Measurements from ENCODE around the gene PTH.

Gene PTH

DNA sequence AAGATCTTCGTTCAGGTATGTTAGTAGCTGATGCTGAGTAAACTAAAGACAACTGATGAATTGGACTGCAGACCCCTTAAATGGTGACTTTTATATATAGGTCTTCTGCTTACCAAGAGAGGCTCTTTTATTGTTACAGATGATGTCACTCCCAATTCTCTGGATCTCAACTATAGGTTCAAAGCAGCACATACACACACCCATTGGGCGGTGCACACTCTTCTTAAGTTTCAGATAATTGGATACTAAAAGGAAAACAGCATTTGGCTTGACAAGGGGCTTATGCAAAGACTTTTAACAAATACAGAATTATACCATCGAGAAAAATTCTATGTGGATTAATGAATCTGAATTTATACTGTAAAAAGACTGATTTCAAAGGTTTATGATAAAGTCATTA is at the start of gene PTH:
TSS of gene PTH (minus strand) at position 69 of the 400 bp plus-strand sequence. CDS start 3,142 bp downstream, outside the sequence.
- DNase-seq = no peak

DNA sequence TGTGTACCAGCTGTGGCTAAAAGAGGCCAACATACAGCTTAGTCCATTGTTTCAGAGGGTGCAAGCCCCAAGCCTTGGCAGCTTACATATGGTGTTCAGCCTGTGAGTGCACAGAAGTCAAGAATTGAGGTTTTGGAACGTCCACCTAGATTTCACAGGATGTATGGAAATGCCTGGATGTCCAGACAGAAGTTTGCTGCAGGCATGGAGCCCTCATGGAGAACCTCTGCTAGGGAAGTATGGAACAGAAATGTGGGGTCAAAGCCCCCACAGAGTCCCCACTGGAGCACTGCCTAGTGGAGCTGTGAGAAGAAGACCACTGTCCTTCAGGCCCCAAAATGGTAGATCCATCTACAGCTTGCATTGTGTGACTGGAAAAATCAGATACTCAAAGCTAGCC is 42.2 kb upstream of the PTH start:
- DNase-seq = no peak

DNA sequence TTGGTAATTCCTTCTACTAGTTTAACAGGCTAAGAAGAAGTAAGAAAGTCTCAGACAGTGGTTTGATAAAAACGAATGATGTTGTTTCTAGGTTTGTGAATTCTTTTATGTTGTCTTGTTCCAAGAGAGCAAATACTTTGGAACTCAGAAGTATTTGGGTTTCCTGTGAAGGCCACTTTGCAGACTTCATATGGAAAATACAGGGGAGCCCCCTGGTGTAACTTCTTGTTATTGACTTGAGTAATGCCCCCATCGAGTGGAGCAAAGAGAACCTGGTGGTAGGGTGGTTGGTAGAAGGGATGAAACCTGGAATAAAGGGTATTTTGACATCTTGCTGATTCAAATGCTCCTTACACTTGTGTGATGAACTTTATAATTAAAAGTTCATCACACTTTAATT is 40.0 kb upstream of the PTH start:
- DNase-seq = no peak

DNA sequence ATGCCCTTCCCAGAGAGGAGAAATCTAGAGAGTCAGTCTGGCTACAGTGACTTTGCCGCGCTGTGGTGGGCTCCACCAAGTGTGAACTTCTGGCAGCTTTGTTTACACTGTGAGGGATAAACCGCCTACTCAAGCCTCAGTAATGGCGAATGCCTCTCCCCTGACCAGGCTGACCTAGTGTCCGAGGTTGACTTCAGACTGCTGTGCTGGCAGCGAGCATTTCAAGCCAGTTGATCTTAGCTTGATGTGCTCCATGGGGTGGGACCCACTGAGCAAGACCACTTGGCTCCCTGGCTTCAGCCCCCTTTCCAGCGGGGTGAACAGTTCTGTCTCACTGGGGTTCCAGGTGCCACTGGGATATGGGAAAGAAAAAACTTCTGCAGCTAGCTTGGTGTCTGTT is 38.6 kb upstream of the PTH start:
- no peak for DNase-seq

DNA sequence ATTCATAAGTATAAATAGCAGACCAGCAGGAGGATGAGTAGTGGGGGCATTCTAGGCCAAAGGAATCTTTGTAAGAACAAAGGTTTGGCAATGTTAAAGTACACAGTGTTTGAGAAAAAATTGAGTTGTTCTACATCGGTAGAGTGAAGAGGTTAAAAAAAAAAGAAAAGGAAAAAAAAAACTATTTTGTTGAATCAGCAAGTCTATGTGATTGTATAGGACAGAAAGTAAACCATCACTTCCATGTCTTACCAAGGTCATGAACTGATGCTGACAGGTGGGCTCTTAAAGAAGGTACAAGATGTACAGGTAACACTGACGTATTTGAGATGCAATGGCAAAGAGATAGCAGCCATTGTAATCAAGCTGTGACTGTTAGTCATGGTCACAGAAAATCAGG is 29.5 kb upstream of the PTH start:
- no peak for DNase-seq

DNA sequence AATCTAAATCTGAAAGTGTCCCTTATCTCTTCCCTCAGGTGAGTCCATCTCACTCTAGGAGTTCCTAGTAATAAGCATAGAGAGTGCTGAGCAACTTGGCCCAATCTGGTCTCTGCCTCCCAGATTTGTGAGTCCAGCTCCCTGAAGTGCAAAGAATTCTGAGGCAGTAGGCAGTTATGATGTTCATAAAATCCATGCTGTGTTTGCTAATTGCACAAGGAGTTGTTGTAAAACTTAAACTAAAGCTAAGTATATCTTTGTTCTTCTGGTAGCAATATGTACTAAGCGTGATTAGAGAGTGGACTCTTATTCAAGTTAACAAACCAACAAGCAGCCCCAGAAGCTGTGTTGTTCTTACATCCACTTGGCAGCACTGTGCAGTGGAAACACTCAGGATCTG is 7.6 kb upstream of the PTH start:
- no peak for DNase-seq

DNA sequence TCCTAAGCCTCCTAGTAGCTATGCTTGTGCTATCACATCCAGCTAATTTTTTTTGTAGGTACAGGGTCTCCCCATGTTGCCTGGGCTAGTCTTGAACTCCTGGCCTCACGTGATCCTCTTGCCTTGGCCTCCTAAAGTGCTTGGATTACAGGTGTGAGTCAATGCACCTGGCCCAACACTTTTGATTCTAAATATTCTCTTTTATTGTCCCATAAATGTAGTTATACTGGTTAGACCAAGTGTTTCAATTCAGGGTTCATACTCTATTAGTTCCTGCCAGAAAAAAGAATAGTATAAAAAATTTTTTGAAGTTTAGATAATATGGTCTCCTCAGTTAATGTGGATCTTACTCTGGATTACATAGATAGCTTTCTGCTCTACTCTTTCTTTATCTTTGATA is 6.7 kb upstream of the PTH start:
- DNase-seq = no peak

DNA sequence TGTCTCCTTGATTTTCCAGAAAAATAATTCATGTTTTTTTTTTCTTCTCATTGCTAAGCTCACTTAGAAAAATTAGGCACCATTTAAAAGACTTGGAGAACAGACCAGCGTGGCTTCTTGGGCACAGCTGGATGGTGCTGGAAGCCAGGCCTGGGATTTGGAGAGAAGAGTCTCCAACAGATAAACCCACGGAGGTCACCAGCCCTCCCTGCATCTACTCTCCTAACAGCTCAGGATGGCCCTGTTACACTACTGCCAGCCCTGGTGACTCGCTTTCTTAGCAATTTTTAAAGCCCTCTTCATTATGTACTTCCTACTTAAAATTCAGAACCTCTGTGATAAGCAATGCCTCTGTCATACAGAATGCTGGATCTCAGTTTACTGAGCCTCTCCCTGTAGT is 1.7 kb downstream of the PTH start:
- DNase-seq = no peak

DNA sequence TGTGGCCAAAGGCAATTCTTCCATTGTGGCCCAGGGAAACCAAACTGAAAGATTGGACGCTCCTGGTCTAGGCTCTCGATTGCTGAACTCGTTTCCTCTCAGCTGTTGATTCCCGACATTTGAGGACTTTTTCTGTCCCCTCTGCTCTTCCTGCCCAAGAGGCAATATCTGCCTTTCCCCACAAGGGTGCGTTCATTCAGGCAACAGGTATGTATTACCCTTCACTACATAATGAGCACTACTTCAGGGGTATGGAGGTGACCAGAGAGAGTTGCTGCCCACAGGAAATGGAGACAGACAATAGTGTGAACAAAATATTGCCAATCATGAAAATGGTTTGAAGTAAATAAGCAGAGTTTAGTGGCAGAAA is 8.2 kb downstream of the PTH start:
- no peak for DNase-seq

DNA sequence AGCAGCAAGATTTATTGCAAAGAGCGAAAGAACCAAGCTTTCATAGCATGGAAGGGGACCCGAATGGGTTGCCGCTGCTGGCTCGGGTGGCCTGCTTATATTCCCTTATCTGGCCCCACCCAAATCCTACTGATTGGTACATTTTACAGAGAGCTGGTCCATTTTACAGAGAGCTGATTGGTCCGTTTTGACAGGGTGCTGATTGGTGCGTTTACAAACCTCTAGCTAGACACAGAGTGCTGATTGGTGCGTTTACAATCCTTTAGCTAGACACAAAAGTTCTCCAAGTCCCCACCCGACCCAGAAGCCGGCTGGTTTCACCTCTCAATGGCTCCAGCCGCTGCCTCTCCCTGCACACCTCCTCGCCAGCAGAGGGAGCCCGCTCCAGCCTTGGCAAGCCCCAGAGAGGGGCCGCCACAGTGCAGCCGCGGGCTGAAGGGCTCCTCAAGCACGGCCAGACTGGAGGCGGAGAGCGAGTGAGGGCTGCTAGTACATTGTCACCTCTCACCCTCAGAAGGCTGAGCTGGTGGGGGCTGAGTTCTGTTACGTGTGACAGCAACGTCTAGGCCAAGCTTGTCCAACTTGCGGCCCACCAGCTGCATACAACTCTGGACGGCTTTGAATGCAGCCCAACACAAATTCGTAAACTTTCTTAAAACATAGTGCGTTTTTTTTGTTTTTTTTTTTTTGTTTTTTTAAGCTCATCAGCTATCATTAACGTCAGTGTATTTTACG is 8.7 kb downstream of the PTH start:
- DNase-seq = peak; percentile 70

DNA sequence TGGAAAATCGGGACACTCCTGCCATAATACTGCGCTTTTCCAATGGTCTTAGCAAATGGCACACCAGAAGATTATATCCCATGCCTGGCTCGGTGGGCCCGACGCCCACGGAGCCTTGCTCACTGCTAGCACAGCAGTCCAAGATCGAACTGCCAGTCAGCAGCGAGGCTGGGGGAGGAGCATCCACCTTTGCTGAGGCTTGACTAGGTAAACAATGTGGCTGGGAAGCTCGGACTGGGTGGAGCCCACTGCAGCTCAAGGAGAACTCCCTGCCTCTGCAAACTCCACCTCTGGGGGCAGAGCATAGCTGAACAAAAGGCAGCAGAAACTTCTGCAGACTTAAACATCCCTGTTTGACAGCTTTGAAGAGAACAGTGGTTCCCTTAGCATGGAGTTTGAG is 15.6 kb downstream of the PTH start:
- DNase-seq = no peak

DNA sequence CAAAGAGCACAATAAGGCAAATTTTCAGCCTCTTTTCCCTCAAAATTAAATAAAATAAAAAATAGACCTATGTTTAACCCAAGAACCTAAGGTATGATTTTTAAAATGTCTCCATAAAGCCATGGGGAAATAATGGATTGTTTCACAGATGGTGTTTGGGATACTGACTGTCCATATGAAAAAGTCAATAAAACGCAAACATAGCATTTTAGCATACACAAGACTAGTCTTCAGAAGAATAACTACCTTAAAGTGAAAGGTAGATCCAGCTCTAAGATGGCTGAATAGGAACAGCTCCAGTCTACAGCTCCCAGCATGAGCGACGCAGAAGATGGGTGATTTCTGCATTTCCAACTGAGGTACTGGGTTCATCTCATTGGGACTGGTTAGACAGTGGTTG is 16.1 kb downstream of the PTH start:
- DNase-seq = no peak

DNA sequence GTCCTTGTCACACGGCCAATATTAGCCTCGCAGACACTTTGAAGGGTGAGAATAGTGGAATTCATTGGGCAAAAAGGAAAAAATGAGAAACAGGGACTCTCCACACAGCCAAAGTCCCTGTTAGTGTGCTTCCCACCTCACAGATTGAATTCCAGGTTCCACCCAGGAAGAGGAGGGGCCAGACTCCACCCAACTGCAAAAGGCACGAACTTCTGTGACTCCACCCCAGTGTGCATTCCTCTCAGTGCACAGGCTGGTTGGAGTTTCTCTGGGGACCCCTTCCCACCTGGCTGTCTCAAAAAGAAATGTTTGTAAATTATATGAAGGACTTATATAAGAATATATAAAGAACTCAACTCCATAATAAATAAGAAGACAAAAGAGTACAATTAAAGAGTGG is 20.7 kb downstream of the PTH start:
- DNase-seq = no peak

DNA sequence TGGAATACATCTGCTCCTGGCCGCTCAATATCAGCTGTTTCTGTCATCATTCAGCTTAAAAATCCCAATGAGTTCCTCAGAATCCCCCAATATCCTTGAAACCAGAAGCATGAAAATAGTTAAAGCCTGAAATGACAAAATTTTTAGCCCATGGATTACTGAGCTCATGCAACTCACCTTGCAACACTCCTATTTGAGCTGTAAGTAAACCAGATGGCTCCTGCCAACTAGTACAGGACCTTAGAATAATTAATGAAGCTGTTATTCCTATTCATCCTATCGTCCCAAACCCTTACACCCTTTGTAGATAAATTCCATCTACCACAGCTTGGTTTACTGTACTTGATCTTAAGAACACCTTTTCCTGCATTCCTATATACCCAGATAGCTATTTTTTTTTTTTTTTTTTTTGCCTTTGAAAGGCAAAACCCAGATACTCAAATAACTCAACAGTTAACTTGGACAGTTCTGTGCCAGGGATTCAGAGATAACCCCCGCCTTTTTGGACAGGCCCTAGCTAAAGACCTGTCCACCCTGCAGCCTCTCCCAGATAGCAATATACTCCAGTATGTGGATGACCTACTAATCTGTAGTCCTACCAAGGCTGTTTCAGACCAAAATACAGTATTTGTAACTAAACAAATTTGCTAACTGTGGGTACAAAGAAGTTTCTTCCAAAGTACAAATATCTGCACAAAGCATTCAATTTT is 22.6 kb downstream of the PTH start:
- DNase-seq = no peak

DNA sequence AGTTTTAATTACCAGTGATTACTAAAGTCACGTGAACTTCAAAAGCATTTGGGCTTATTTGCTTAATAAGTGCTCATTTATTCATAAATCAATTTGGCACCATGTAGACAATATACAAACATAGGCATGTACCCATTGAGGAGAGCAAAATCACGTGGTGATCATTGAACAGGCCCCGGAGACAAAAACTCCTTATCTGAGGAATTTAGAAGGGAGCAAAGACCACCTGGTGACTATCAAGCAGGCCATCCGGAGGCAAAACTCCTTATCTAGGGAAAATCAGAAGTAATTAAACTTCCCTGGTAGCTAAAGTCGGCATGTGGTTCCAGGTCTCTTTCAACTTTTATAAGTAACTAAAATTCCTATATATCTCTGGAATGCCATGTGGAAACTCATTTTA is 27.0 kb downstream of the PTH start:
- DNase-seq = no peak

DNA sequence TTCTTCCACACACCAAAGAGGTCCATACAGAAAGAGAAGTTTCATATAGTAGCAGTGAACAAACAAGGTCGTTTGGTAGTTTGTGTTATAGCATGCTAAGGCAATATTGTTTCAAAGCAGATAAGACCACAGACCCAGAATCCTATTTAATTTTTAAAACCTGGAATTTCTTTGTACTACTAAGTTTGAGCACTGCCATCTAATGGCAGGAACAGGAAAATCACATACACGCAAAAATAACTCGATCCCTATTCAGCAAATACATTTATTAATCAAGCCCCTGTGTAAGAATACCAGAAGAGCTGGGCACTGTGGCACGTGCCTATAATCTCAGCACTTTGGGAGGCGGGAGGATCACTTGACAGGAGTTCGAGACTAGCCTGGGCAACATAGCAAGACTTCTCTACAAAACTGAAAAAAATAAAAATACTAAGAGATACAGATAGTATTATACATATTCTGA is 29.9 kb downstream of the PTH start:
- no peak for DNase-seq

DNA sequence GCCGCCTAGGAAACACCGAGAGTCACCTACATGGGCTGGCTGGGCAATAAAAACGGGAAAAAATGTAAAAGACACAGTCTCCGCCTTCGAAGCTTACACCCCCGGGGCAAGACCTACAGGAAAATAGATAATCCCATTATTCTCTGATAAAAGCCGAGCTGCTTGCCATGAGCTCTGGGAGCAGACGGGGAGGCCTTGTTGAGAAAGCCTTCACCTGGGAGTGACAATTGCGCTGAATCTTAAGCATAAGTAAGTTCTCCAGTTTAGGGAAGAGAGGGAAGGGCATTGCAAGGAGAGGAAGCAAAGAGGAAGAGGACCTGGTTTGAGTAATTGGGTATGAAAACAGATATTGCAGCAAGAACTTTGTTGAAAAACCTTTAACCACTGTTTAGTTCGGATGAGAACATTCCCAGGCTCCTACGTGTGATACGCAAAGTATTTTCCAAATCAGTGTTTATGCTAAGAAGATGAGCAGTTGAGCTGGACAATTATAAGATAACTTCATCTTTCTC is 32.0 kb downstream of the PTH start:
- no peak for DNase-seq

DNA sequence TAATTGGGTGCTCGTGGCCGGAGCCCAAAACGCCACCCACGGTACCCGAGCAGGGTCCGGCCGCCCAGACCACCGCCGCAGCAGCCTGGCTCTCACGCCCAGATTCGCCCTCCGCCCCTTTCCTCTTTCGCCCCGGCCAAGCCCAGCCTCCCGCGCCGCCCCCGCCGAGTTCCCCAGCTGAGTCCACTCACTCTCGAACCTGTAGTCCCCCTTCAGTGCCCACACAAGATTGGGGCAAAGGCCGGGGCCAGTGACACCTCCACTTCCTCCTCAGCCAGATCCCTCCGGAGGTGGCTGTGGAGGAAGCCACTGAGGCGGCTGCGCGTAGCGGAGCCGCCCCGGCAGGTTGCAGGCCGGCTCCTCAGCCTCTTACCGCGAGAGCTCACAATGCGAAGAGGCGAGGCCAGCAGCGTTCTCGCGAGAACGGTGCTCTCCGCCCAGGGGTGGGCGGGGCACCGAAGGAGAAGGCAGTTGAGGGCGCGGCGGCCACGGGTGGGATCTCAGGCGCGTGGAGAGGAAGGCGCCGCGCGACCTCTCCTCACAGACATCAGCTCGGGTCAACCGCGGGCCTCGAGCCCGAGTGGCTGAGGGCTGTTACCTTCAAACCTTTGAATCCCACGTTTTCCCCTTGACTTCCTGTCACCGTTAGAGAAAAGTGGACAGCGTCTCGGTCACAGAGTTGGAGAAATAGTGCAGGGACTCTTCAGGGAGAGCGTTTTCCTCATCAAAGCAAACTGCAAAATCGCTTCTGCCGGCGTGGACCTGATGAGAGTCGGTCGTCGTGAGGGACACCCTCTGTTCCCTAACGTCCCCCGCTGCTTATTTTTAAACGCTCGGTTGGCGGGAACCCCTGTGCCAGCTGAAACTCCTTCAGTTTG is 32.7 kb downstream of the PTH start, which contains the start of gene BTBD10:
TSS of gene BTBD10 (minus strand) at position 322 of the 878 bp plus-strand sequence. CDS start 18,098 bp downstream, outside the sequence.
- peak; percentile 95 for DNase-seq

DNA sequence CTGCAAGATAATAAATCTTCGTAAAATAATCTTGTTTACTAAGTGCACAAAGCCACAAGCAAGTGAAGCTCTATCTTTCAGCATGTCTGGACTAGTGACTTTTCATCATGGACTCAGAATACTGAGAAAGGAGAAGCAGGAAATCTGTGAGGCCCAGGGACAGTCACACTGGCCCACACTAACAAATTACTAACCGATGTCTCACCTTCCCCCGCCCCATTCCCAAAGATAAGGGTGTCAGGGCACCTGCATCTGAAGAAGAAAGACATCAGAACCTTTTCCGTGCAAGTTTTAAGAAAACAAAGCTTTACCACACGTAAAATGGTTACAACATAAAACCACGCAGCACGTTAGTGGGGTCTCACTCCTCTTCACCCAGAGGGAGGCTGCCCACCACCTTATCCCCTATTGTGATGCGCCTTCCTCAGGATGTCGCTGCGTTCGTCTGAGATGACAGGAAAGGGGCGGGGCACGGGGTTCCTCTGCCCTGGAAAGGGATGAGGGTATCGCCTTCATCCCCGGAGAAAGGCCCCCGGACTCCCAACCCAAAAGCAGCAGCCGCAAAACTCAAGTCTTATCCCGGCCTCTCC is 33.4 kb downstream of the PTH start:
- peak; percentile 36 for DNase-seq

DNA sequence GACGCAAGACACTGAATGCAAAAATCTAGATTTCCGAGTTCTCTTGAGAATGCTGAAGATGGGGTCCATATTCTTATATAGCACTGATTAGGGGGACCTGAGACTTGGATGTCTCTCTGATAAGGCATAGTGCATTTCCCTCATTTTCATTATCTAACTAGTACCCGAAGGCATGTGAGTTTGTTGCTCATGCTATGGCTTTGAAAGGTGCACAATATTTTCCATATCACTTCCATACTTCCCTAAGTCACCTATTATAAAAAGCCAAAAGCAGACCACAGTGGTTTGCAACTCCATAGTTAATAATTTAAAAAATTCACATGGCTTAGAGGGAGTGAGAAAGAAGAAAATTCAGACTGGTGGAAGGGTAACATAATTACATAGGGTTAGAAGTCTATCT is 34.5 kb downstream of the PTH start:
- DNase-seq = no peak

DNA sequence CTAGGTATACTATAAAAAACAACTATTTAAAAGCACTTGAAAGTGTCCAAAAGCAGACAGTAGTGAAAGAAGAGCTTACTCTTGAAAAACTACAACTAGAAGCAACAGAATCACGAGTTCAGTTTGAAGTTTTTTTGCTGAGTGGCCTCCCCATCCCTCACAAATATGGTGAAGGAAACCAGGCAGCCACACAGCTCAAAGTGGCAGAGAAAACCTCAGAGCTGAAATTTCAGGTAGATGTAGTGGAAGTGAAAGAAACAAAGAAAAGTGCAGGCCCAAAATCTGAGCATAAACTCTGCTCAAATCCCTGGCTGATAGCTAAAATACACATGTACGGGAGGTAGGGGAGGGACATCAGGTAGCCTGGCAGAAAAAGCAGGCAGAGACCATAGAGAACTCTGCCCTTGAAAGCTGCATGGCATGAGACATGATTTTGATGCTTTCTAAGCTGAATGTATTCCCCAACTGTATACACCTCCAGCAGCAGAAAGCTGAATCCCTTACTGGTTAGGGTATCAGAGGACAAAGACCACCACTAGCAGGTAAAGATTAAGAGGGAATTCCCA is 44.9 kb downstream of the PTH start:
- no peak for DNase-seq

DNA sequence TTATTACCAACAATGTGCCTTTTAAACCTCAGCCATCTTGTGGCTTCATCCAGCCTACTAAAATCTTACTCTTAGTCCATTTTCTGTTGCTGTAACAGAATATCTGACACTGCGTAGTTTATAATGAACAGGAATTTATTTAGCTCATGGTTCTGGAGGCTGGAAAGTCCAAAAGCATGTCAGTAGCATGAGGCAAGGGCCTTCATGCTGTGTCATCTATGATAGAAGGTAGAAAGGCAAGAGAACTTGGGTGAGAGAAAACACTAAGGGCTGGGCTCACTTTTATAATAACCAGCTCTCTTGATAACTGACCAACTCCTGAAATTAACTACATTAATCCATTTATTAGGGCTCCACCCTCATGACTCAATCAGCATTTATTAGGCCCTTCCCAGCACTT is 46.3 kb downstream of the PTH start:
- no peak for DNase-seq

DNA sequence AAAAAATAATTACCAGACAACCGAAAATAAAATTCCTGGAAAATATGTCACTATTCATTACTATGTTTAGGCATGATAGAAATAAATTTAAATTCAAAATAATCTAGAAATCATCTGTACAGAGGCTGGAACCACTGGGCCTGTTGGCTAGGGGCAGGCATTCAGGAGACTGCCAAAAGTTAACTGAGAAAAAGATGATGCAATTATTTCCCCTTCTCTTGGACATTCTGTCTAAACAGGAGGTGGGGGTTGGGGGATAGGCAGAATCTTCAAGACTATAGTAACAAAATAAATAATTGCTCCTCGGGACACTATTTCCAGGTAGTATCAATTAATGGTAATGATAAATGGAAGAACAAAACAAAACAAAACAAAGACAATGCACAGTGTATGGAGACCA is 46.9 kb downstream of the PTH start:
- no peak for DNase-seq
